ENCODE data around the gene STXBP1.

Gene STXBP1

GRCh38 chr9:127626752-127627493, 14.8 kb downstream of the STXBP1 start:
- DNase-seq: no peak

- DNase-seq: no peak
These were observed 15.4 kb downstream of the STXBP1 start for GRCh38 chr9:127627494-127627855.

GRCh38 chr9:127628758-127629467, 16.8 kb downstream of the STXBP1 start:
- no peak for DNase-seq

GRCh38 chr9:127629468-127630081, 17.5 kb downstream of the STXBP1 start:
- no peak for DNase-seq

GRCh38 chr9:127633216-127633862, 21.3 kb downstream of the STXBP1 start:
- no peak for DNase-seq

GRCh38 chr9:127634021-127634420, 21.9 kb downstream of the STXBP1 start:
- DNase-seq: no peak

- no peak for DNase-seq
These were observed 22.6 kb downstream of the STXBP1 start for GRCh38 chr9:127634698-127635097.

GRCh38 chr9:127635201-127635735, 23.2 kb downstream of the STXBP1 start:
- DNase-seq: no peak

- no peak for DNase-seq
These were observed 25.3 kb downstream of the STXBP1 start for GRCh38 chr9:127637322-127637847.

GRCh38 chr9:127640908-127641545, 28.9 kb downstream of the STXBP1 start:
- no peak for DNase-seq

GRCh38 chr9:127642082-127642740, 30.1 kb downstream of the STXBP1 start:
- no peak for DNase-seq

GRCh38 chr9:127644146-127644827, 32.2 kb downstream of the STXBP1 start:
- no peak for DNase-seq

- no peak for DNase-seq
These were observed 32.9 kb downstream of the STXBP1 start for GRCh38 chr9:127644943-127645342.

GRCh38 chr9:127647451-127647850, 35.4 kb downstream of the STXBP1 start:
- DNase-seq: no peak

- no peak for DNase-seq
These were observed 38.4 kb downstream of the STXBP1 start for GRCh38 chr9:127650518-127650917.

GRCh38 chr9:127651697-127652610, 39.9 kb downstream of the STXBP1 start:
- no peak for DNase-seq

GRCh38 chr9:127652733-127653132, 40.7 kb downstream of the STXBP1 start:
- DNase-seq: no peak

GRCh38 chr9:127654619-127655018, 42.5 kb downstream of the STXBP1 start:
- no peak for DNase-seq

- DNase-seq: no peak
These were observed 46.4 kb downstream of the STXBP1 start for GRCh38 chr9:127658428-127658827.

All from amniotic stem cell (primary cell).